GM12874 (cell line): ENCODE results near the gene BCOR.

Experiments used
- TF ChIP-seq, protein P1 (sequence below): IDR thresholded peaks from 2 replicates; pipeline ENCODE4 v1.5.1; 2011; ENCODE audit warnings: low read depth, mild to moderate bottlenecking, control low read depth, low read length, moderate library complexity; ENCODE audit not compliant: insufficient read depth

BCOR gene

DNA sequence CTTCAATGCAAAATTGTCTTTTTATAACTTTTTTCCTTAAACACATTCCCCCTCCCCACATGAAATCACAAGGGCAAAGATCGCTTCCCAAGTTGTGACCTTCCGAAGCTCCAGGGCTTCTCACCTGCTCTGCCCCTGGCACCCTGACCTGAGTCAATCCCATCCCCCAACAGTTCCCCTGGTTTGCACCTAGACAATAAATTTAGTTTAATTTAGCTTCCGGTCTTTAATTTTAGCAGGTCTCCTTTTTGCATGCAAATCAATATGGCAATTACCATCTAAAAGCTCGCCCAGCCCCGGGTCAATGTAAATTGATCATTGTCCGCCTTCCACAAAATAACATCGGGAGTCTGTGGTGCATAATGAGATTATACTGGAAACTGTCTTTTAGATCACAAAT, 6.8 kb downstream of the BCOR start:
- TF ChIP-seq, protein P1, sequence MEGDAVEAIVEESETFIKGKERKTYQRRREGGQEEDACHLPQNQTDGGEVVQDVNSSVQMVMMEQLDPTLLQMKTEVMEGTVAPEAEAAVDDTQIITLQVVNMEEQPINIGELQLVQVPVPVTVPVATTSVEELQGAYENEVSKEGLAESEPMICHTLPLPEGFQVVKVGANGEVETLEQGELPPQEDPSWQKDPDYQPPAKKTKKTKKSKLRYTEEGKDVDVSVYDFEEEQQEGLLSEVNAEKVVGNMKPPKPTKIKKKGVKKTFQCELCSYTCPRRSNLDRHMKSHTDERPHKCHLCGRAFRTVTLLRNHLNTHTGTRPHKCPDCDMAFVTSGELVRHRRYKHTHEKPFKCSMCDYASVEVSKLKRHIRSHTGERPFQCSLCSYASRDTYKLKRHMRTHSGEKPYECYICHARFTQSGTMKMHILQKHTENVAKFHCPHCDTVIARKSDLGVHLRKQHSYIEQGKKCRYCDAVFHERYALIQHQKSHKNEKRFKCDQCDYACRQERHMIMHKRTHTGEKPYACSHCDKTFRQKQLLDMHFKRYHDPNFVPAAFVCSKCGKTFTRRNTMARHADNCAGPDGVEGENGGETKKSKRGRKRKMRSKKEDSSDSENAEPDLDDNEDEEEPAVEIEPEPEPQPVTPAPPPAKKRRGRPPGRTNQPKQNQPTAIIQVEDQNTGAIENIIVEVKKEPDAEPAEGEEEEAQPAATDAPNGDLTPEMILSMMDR, result no peak

- TF ChIP-seq, protein P1, result no peak
These were observed 7.5 kb downstream of the BCOR start for GRCh38 chrX:40090050-40090804.

- TF ChIP-seq, protein P1, result no peak
These were observed 8.8 kb downstream of the BCOR start for GRCh38 chrX:40088803-40089540.

GRCh38 chrX:40088299-40088625, 9.5 kb downstream of the BCOR start:
- TF ChIP-seq, protein P1, result no peak

- TF ChIP-seq, protein P1, result no peak
These were observed 10.1 kb downstream of the BCOR start for GRCh38 chrX:40087425-40088298.

DNA sequence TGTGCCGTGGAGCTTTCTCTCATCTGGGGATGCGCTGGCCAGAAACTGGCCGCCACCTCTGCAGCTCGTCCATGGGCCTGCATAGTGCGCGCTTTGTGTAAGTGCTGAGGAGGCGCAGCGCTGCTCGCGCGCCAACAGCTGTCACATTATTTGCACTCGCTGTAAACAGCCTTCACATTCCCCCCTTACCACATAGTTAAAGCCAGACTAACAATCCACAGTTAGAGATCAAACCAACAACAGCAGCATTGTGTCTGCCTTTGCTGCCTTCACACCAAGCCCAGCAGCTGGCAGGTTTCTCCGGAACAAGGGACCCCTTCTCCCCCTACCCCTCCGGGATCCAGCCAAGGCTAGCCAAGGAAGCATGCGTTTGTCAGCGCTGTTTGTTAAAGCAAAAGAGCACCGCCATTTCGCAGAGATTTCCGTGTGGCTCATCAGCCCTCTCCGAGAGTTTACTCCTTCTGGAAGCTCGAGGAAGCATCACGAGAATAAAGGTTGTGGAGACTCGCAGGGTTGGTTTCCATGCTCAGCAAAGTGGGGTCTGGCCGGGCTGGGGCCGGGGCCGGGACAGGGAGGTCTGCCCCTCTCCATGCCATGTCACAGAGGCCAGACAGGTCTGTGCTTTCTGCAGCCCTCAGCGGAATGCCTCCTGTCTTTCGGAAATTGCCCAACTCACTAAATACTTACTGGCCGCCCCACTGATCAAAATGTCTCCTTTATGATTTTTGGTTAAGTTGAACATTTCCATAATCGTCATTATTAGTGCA, 11.0 kb downstream of the BCOR start:
- TF ChIP-seq, protein P1, result no peak
